Esophagus muscularis mucosa (tissue), 4 donors: ENCODE results near the gene GAS2. TPM values are rescaled to one million over a fixed set of nuclear protein-coding genes. Genes with fewer than 3 reads are reported as not detected.

ENCODE experiments used
- DNase-seq: peaks from one replicate; pipeline ENCODE4 v3.0.0-alpha.2; 2017; ENCODE audit errors: extremely low spot score
- H3K27ac ChIP-seq, 4 donors: fragments of 200-600 bp; sonication (generic); replicated peaks in 1 of 4; 1 replicate in 3 of 4; 2 replicates in 1 of 4; pipeline ENCODE4 v1.5.1; 2016 to 2019; ENCODE audit warnings: mild to moderate bottlenecking in 1 of 4
- H3K27me3 ChIP-seq, 4 donors: fragments of 200-600 bp; sonication (generic); one replicate each; pipeline versions ENCODE4 v1.5.1 to v1.6.0; 2016 to 2019
- H3K36me3 ChIP-seq, 4 donors: fragments of 200-600 bp; sonication (generic); one replicate each; pipeline ENCODE4 v1.5.1; 2016 to 2019
- H3K4me1 ChIP-seq, 4 donors: fragments of 200-600 bp; sonication (generic); one replicate each; pipeline ENCODE4 v1.5.1; 2016 to 2019
- H3K4me3 ChIP-seq, 4 donors: fragments of 200-600 bp; sonication (generic); 1 replicate in 2 of 4; 2 replicates in 2 of 4; pipeline ENCODE4 v1.5.1; 2016 to 2019; ENCODE audit warnings: mild to moderate bottlenecking in 4 of 4, moderate library complexity in 1 of 4
- H3K9me3 ChIP-seq, 4 donors: fragments of 200-600 bp; sonication (generic); 1 replicate in 3 of 4; 2 replicates in 1 of 4; pipeline ENCODE4 v1.5.1; 2016 to 2019
- CTCF ChIP-seq, 3 experiments: fragments of 200-600 bp in 2 of 3; fragments of 450-650 bp in 1 of 3; sonication (generic) in 2 of 3; IDR thresholded peaks; one replicate each; pipeline ENCODE4 v1.5.1; 2017 to 2019; ENCODE audit warnings: antibody characterized with exemption in 3 of 3, mild to moderate bottlenecking in 2 of 3, moderate library complexity in 1 of 3
- EP300 ChIP-seq: sonication (generic); formaldehyde crosslinking; IDR thresholded peaks from one replicate; pipeline ENCODE4 v1.6.1; 2017; ENCODE audit warnings: antibody characterized with exemption
- POLR2A ChIP-seq: fragments of 450-650 bp; IDR thresholded peaks from one replicate; pipeline ENCODE4 v1.6.1; 2017; ENCODE audit warnings: antibody characterized with exemption, moderate library complexity, mild to moderate bottlenecking, low read depth
- POLR2AphosphoS5 ChIP-seq, 2 donors: sonication (generic); formaldehyde crosslinking; IDR thresholded peaks; one replicate each; pipeline ENCODE4 v1.6.1; 2017; ENCODE audit warnings: antibody characterized with exemption in 2 of 2
- WGBS: methylation state at CpG from one replicate; pipeline ENCODE4 v1.1.5; 2018; 5-methylcytosine and 5-hydroxymethylcytosine counted together
- intact Hi-C: fragments of 100-400 bp; cut with DNase I; formaldehyde crosslinking; loops from one replicate; pipeline ENCODE4 v1.15.1; 2023
- total RNA-seq, 4 donors: library from RNA; depleted of rRNA; stranded (reverse); fragments of >200 nt; gene quantifications; one replicate each; pipeline versions ENCODE4 v1.1.0 to v1.2.1, GENCODE V29; 2016

The GAS2 gene
- total RNA-seq, 4 donors from 2014 or later: 0.65 to 4.2 (median 1.4) TPM

GRCh38 chr11:22752908-22753310, 86.5 kb downstream of the GAS2 start:
- Histone ChIP-seq H3K27ac (no peak overlapping the region), H3K36me3 (no peaks in the 10 kb centered on the region), H3K4me1 (no peaks in the 10 kb centered on the region), H3K9me3 (no peaks in the 10 kb centered on the region), H3K4me3 (no peak overlapping the region), H3K27me3 (no peaks in the 10 kb centered on the region)
- WGBS: 66% methylated on average over 3 of the region's 3 CpGs
- TF ChIP-seq POLR2AphosphoS5 (IDR thresholded peaks at IDR 0.05) (no peak), CTCF (IDR thresholded peaks at IDR 0.05) (no peak), EP300 (no peak), POLR2A (no peak)
- no peak for DNase-seq
- intact Hi-C loops: no loop called here

GRCh38 chr11:22753416-22753815, 87.0 kb downstream of the GAS2 start:
- 72% methylated on average over 1 of the region's 1 CpG for WGBS
- TF ChIP-seq EP300 (no peak), POLR2A (no peak), CTCF (IDR thresholded peaks at IDR 0.05) (no peak), POLR2AphosphoS5 (IDR thresholded peaks at IDR 0.05) (no peak)

GRCh38 chr11:22761066-22761465, 94.7 kb downstream of the GAS2 start:
- no peak for TF ChIP-seq POLR2AphosphoS5 (IDR thresholded peaks at IDR 0.05)
- no peak for TF ChIP-seq POLR2A
- no peak for TF ChIP-seq EP300
- no peak for TF ChIP-seq CTCF (IDR thresholded peaks at IDR 0.05)
- no peaks in the 10 kb centered on the region for H3K27me3 ChIP-seq
- DNase-seq: no peak
- H3K4me3 ChIP-seq: no peak overlapping the region
- H3K9me3 ChIP-seq: no peaks in the 10 kb centered on the region
- intact Hi-C loops: no loop called here
- H3K4me1 ChIP-seq: no peaks in the 10 kb centered on the region
- H3K36me3 ChIP-seq: no peaks in the 10 kb centered on the region
- WGBS: 86% methylated on average over 1 of the region's 1 CpG
- no peak overlapping the region for H3K27ac ChIP-seq

More at GRCh38 chr11:22753416-22753815, 87.0 kb downstream of the GAS2 start:
- intact Hi-C loops: no loop called here
- Histone ChIP-seq H3K36me3 (no peaks in the 10 kb centered on the region), H3K4me1 (no peaks in the 10 kb centered on the region), H3K27me3 (no peaks in the 10 kb centered on the region), H3K9me3 (no peaks in the 10 kb centered on the region), H3K4me3 (no peak overlapping the region), H3K27ac (no peak overlapping the region)
- no peak for DNase-seq

GRCh38 chr11:22763166-22763565, 96.8 kb downstream of the GAS2 start:
- TF ChIP-seq POLR2A: no peak
- no peak for TF ChIP-seq POLR2AphosphoS5 (IDR thresholded peaks at IDR 0.05)
- TF ChIP-seq EP300: no peak
- no peak for TF ChIP-seq CTCF (IDR thresholded peaks at IDR 0.05)
- H3K27ac ChIP-seq: no peak overlapping the region

GRCh38 chr11:22764735-22765134, 98.3 kb downstream of the GAS2 start:
- Histone ChIP-seq H3K27ac (no peak overlapping the region), H3K4me1 (no peaks in the 10 kb centered on the region), H3K4me3 (no peak overlapping the region), H3K9me3 (no peaks in the 10 kb centered on the region), H3K27me3 (no peaks in the 10 kb centered on the region), H3K36me3 (no peaks in the 10 kb centered on the region)
- no peak for TF ChIP-seq EP300
- TF ChIP-seq POLR2A: no peak
- TF ChIP-seq CTCF (IDR thresholded peaks at IDR 0.05): no peak
- TF ChIP-seq POLR2AphosphoS5 (IDR thresholded peaks at IDR 0.05): no peak
- no peak for DNase-seq
- intact Hi-C loops: no loop called here
- WGBS: 78% methylated on average over 2 of the region's 2 CpGs

More at GRCh38 chr11:22763166-22763565, 96.8 kb downstream of the GAS2 start:
- intact Hi-C loops: no loop called here
- Histone ChIP-seq H3K36me3 (no peaks in the 10 kb centered on the region), H3K9me3 (no peaks in the 10 kb centered on the region), H3K27me3 (no peaks in the 10 kb centered on the region), H3K4me3 (no peak overlapping the region), H3K4me1 (no peaks in the 10 kb centered on the region)
- no peak for DNase-seq
- 52% methylated on average over 1 of the region's 1 CpG for WGBS
